ENCODE measurements around the gene VWA7.

Gene VWA7

GRCh38 chr6:31765559-31765909 is 11.6 kb downstream of the VWA7 start:
- FAIRE-seq (no peak), DNase-seq (ENCODE audit: insufficient read length, low spot score) (no peak)
- TF ChIP-seq, protein P1, sequence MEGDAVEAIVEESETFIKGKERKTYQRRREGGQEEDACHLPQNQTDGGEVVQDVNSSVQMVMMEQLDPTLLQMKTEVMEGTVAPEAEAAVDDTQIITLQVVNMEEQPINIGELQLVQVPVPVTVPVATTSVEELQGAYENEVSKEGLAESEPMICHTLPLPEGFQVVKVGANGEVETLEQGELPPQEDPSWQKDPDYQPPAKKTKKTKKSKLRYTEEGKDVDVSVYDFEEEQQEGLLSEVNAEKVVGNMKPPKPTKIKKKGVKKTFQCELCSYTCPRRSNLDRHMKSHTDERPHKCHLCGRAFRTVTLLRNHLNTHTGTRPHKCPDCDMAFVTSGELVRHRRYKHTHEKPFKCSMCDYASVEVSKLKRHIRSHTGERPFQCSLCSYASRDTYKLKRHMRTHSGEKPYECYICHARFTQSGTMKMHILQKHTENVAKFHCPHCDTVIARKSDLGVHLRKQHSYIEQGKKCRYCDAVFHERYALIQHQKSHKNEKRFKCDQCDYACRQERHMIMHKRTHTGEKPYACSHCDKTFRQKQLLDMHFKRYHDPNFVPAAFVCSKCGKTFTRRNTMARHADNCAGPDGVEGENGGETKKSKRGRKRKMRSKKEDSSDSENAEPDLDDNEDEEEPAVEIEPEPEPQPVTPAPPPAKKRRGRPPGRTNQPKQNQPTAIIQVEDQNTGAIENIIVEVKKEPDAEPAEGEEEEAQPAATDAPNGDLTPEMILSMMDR (IDR thresholded peaks at IDR 0.05; ENCODE audit: insufficient read depth, missing control alignments), result no peak

GRCh38 chr6:31764198-31764597 is 12.9 kb downstream of the VWA7 start:
- TF ChIP-seq, protein P1 (IDR thresholded peaks at IDR 0.05; ENCODE audit: insufficient read depth, missing control alignments), result no peak
- DNase-seq (ENCODE audit: insufficient read length, low spot score), result no peak
- FAIRE-seq, result no peak

GRCh38 chr6:31763619-31763940 is 13.5 kb downstream of the VWA7 start:
- FAIRE-seq (no peak), DNase-seq (ENCODE audit: insufficient read length, low spot score) (no peak)
- TF ChIP-seq, protein P1 (IDR thresholded peaks at IDR 0.05; ENCODE audit: insufficient read depth, missing control alignments), result peak; percentile 12

DNA sequence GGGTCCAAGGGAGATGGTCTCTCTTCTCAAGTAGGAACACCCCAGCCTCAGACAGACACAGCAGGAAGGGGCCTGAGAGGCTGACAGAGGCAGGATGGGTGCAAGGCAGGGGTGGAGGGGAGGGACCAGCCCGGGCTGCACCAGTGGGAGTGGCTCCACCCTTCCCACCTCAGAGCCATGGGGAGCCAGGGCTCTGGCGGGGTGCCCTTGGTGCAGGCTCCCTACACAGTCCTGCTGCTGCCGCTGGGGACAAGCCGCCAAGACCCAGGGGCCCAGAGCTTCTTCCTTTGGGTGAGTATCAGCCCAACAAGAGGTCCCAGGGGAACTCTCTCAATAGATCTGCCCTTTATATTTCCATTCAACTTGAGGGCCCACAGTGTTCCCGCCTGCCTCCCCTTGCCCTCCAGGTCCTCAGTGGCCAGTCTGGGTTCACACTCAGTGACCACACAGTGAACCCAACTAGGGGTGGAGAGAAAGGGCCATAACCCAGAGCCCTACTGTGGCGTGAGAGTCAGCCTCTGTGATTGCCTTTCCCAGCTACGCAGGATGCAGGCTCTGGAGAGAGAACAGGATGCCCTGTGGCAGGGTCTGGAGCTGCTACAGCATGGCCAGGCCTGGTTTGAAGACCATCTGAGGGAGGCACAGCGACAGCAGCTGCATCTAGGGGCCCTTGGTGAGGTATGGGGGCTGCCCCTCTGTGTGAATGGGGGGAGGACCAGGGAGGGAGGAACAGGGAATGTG is 14.1 kb downstream of the VWA7 start:
- TF ChIP-seq, protein P1 (IDR thresholded peaks at IDR 0.05; ENCODE audit: insufficient read depth, missing control alignments), result no peak
- DNase-seq (ENCODE audit: insufficient read length, low spot score) (no peak), FAIRE-seq (no peak)

DNA sequence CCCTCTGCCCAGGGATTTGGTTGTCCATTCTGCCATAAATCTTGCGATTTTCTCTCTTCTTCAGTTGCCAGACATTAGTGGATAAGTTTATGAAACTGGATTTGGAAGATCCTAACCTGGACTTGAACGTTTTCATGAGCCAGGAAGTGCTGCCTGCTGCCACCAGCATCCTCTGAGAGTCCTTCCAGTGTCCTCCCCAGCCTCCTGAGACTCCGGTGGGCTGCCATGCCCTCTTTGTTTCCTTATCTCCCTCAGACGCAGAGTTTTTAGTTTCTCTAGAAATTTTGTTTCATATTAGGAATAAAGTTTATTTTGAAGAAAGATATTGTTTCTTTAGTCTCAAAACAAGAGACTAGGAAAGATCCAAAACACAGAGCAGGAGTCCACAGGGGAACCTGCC is 14.8 kb downstream of the VWA7 start, which contains the start of gene SAPCD1:
TSS of gene SAPCD1 (plus strand) at position 301 of the 400 bp plus-strand sequence. CDS start 399 bp downstream, outside the sequence.
- DNase-seq (ENCODE audit: insufficient read length, low spot score) (no peak), FAIRE-seq (no peak)
- TF ChIP-seq, protein P1 (IDR thresholded peaks at IDR 0.05; ENCODE audit: insufficient read depth, missing control alignments), result no peak

GRCh38 chr6:31761343-31761742 is 15.8 kb downstream of the VWA7 start:
- TF ChIP-seq, protein P1 (IDR thresholded peaks at IDR 0.05; ENCODE audit: insufficient read depth, missing control alignments), result no peak
- FAIRE-seq (no peak), DNase-seq (ENCODE audit: insufficient read length, low spot score) (no peak)

- FAIRE-seq, result no peak
- TF ChIP-seq, protein P1 (IDR thresholded peaks at IDR 0.05; ENCODE audit: insufficient read depth, missing control alignments), result no peak
These were observed 16.3 kb downstream of the VWA7 start for GRCh38 chr6:31760790-31761189.

More at GRCh38 chr6:31760790-31761189, 16.3 kb downstream of the VWA7 start:
- DNase-seq (ENCODE audit: insufficient read length, low spot score), result no peak
